ENCODE data around the gene IRX3.
A peak's percentile ranks its signal among the peaks of the same experiment; 100 is the strongest.

Gene IRX3

GRCh38 chr16:54317101-54317611, 30.6 kb upstream of the IRX3 start:
- Histone ChIP-seq H3K36me3 (ENCODE audit: control insufficient read depth, insufficient read depth, low read length) (no peaks in the 10 kb centered on the region), H3K9ac (ENCODE audit: low read depth, low read length) (no peak overlapping the region), H3K4me1 (ENCODE audit: control insufficient read depth, insufficient read depth, low read length) (peaks cover 12% of the 10 kb centered on the region), H3K27ac (ENCODE audit: low read depth, low read length) (no peak overlapping the region), H3K9me3 (ENCODE audit: control insufficient read depth, insufficient read depth, low read length) (no peaks in the 10 kb centered on the region), H3K4me3 (ENCODE audit: low read depth, low read length) (no peak overlapping the region), H3K27me3 (ENCODE audit: control insufficient read depth, insufficient read depth, low read length) (no peaks in the 10 kb centered on the region)

GRCh38 chr16:54316095-54316889, 29.7 kb upstream of the IRX3 start:
- Histone ChIP-seq H3K27ac (ENCODE audit: low read depth, low read length) (no peak overlapping the region), H3K4me3 (ENCODE audit: low read depth, low read length) (no peak overlapping the region), H3K36me3 (ENCODE audit: control insufficient read depth, insufficient read depth, low read length) (no peaks in the 10 kb centered on the region), H3K9ac (ENCODE audit: low read depth, low read length) (no peak overlapping the region), H3K27me3 (ENCODE audit: control insufficient read depth, insufficient read depth, low read length) (no peaks in the 10 kb centered on the region), H3K9me3 (ENCODE audit: control insufficient read depth, insufficient read depth, low read length) (no peaks in the 10 kb centered on the region), H3K4me1 (ENCODE audit: control insufficient read depth, insufficient read depth, low read length) (peaks cover 7% of the 10 kb centered on the region)

GRCh38 chr16:54313789-54314188, 27.2 kb upstream of the IRX3 start:
- no peak overlapping the region for H3K4me3 ChIP-seq (ENCODE audit: low read depth, low read length)
- no peaks in the 10 kb centered on the region for H3K9me3 ChIP-seq (ENCODE audit: control insufficient read depth, insufficient read depth, low read length)
- H3K36me3 ChIP-seq (ENCODE audit: control insufficient read depth, insufficient read depth, low read length): no peaks in the 10 kb centered on the region
- 0 out of 2 replicates have a peak, but pooled peaks cover 5% of the 10 kb centered on the region for H3K27me3 ChIP-seq (ENCODE audit: control insufficient read depth, insufficient read depth, low read length)
- H3K4me1 ChIP-seq (ENCODE audit: control insufficient read depth, insufficient read depth, low read length): no peaks in the 10 kb centered on the region
- H3K9ac ChIP-seq (ENCODE audit: low read depth, low read length): no peak overlapping the region
- no peak overlapping the region for H3K27ac ChIP-seq (ENCODE audit: low read depth, low read length)

- Histone ChIP-seq H3K9me3 (ENCODE audit: control insufficient read depth, insufficient read depth, low read length) (no peaks in the 10 kb centered on the region), H3K4me3 (ENCODE audit: low read depth, low read length) (no peak overlapping the region), H3K36me3 (ENCODE audit: control insufficient read depth, insufficient read depth, low read length) (no peaks in the 10 kb centered on the region), H3K4me1 (ENCODE audit: control insufficient read depth, insufficient read depth, low read length) (no peaks in the 10 kb centered on the region), H3K9ac (ENCODE audit: low read depth, low read length) (no peak overlapping the region), H3K27ac (ENCODE audit: low read depth, low read length) (no peak overlapping the region), H3K27me3 (ENCODE audit: control insufficient read depth, insufficient read depth, low read length) (0 out of 2 replicates have a peak, but pooled peaks cover 5% of the 10 kb centered on the region)
These were observed 26.0 kb upstream of the IRX3 start for GRCh38 chr16:54312502-54312991.

- Histone ChIP-seq H3K4me3 (ENCODE audit: low read depth, low read length) (no peak overlapping the region), H3K9me3 (ENCODE audit: control insufficient read depth, insufficient read depth, low read length) (no peaks in the 10 kb centered on the region), H3K36me3 (ENCODE audit: control insufficient read depth, insufficient read depth, low read length) (no peaks in the 10 kb centered on the region), H3K27me3 (ENCODE audit: control insufficient read depth, insufficient read depth, low read length) (0 out of 2 replicates have a peak, but pooled peaks cover 5% of the 10 kb centered on the region), H3K27ac (ENCODE audit: low read depth, low read length) (no peak overlapping the region), H3K9ac (ENCODE audit: low read depth, low read length) (no peak overlapping the region), H3K4me1 (ENCODE audit: control insufficient read depth, insufficient read depth, low read length) (no peaks in the 10 kb centered on the region)
These were observed 22.8 kb upstream of the IRX3 start for GRCh38 chr16:54309341-54309740.

GRCh38 chr16:54305080-54305479, 18.5 kb upstream of the IRX3 start:
- H3K9ac ChIP-seq (ENCODE audit: low read depth, low read length): no peak overlapping the region
- H3K27ac ChIP-seq (ENCODE audit: low read depth, low read length): no peak overlapping the region
- H3K4me3 ChIP-seq (ENCODE audit: low read depth, low read length): no peak overlapping the region
- H3K9me3 ChIP-seq (ENCODE audit: control insufficient read depth, insufficient read depth, low read length): no peaks in the 10 kb centered on the region
- no peaks in the 10 kb centered on the region for H3K36me3 ChIP-seq (ENCODE audit: control insufficient read depth, insufficient read depth, low read length)
- H3K4me1 ChIP-seq (ENCODE audit: control insufficient read depth, insufficient read depth, low read length): no peaks in the 10 kb centered on the region
- no peaks in the 10 kb centered on the region for H3K27me3 ChIP-seq (ENCODE audit: control insufficient read depth, insufficient read depth, low read length)

- no peaks in the 10 kb centered on the region for H3K36me3 ChIP-seq (ENCODE audit: control insufficient read depth, insufficient read depth, low read length)
- no peak overlapping the region for H3K4me3 ChIP-seq (ENCODE audit: low read depth, low read length)
- no peaks in the 10 kb centered on the region for H3K9me3 ChIP-seq (ENCODE audit: control insufficient read depth, insufficient read depth, low read length)
- no peak overlapping the region for H3K27ac ChIP-seq (ENCODE audit: low read depth, low read length)
- no peak overlapping the region for H3K9ac ChIP-seq (ENCODE audit: low read depth, low read length)
- no peaks in the 10 kb centered on the region for H3K4me1 ChIP-seq (ENCODE audit: control insufficient read depth, insufficient read depth, low read length)
- H3K27me3 ChIP-seq (ENCODE audit: control insufficient read depth, insufficient read depth, low read length): no peaks in the 10 kb centered on the region
These were observed 17.0 kb upstream of the IRX3 start for GRCh38 chr16:54303613-54304012.

GRCh38 chr16:54297154-54297553, 10.6 kb upstream of the IRX3 start:
- 0 out of 2 replicates have a peak, but pooled peaks cover under 1% of the 10 kb centered on the region for H3K4me1 ChIP-seq (ENCODE audit: control insufficient read depth, insufficient read depth, low read length)
- H3K27ac ChIP-seq (ENCODE audit: low read depth, low read length): no peak overlapping the region
- H3K27me3 ChIP-seq (ENCODE audit: control insufficient read depth, insufficient read depth, low read length): peaks cover 25% of the 10 kb centered on the region
- H3K36me3 ChIP-seq (ENCODE audit: control insufficient read depth, insufficient read depth, low read length): no peaks in the 10 kb centered on the region
- no peak overlapping the region for H3K9ac ChIP-seq (ENCODE audit: low read depth, low read length)
- no peak overlapping the region for H3K4me3 ChIP-seq (ENCODE audit: low read depth, low read length)
- no peaks in the 10 kb centered on the region for H3K9me3 ChIP-seq (ENCODE audit: control insufficient read depth, insufficient read depth, low read length)

GRCh38 chr16:54296543-54296942, 10.0 kb upstream of the IRX3 start:
- peaks cover 7% of the 10 kb centered on the region; the same call in 1 of the 2 replicates for H3K4me1 ChIP-seq (ENCODE audit: control insufficient read depth, insufficient read depth, low read length)
- no peak overlapping the region for H3K9ac ChIP-seq (ENCODE audit: low read depth, low read length)
- no peak overlapping the region for H3K27ac ChIP-seq (ENCODE audit: low read depth, low read length)
- peaks cover 31% of the 10 kb centered on the region for H3K27me3 ChIP-seq (ENCODE audit: control insufficient read depth, insufficient read depth, low read length)
- no peaks in the 10 kb centered on the region for H3K9me3 ChIP-seq (ENCODE audit: control insufficient read depth, insufficient read depth, low read length)
- H3K36me3 ChIP-seq (ENCODE audit: control insufficient read depth, insufficient read depth, low read length): no peaks in the 10 kb centered on the region
- H3K4me3 ChIP-seq (ENCODE audit: low read depth, low read length): no peak overlapping the region

GRCh38 chr16:54291656-54292487, 5.3 kb upstream of the IRX3 start:
- peak overlapping the region; percentile 61 for H3K4me3 ChIP-seq (ENCODE audit: low read depth, low read length)
- H3K36me3 ChIP-seq (ENCODE audit: control insufficient read depth, insufficient read depth, low read length): no peaks in the 10 kb centered on the region
- peaks cover 75% of the 10 kb centered on the region for H3K27me3 ChIP-seq (ENCODE audit: control insufficient read depth, insufficient read depth, low read length)
- H3K4me1 ChIP-seq (ENCODE audit: control insufficient read depth, insufficient read depth, low read length): peaks cover 24% of the 10 kb centered on the region
- H3K9me3 ChIP-seq (ENCODE audit: control insufficient read depth, insufficient read depth, low read length): no peaks in the 10 kb centered on the region
- no peak overlapping the region for H3K9ac ChIP-seq (ENCODE audit: low read depth, low read length)
- no peak overlapping the region for H3K27ac ChIP-seq (ENCODE audit: low read depth, low read length)
